ENCODE results near the gene BPIFB2.

The BPIFB2 gene

GRCh38 chr20:33022694-33023438 lies 15.4 kb downstream of the BPIFB2 start:
- DNase-seq (ENCODE audit: low read depth), result no peak

- DNase-seq (ENCODE audit: low read depth), result no peak
These were observed 16.1 kb downstream of the BPIFB2 start for GRCh38 chr20:33023439-33024242.

- DNase-seq (ENCODE audit: low read depth), result no peak
These were observed 16.7 kb downstream of the BPIFB2 start for GRCh38 chr20:33024243-33024560.

GRCh38 chr20:33024609-33025317 lies 17.3 kb downstream of the BPIFB2 start:
- DNase-seq (ENCODE audit: low read depth), result no peak

GRCh38 chr20:33025318-33025876 lies 17.9 kb downstream of the BPIFB2 start:
- DNase-seq (ENCODE audit: low read depth), result no peak

- no peak for DNase-seq (ENCODE audit: low read depth)
These were observed 18.7 kb downstream of the BPIFB2 start for GRCh38 chr20:33026072-33026778.

GRCh38 chr20:33026779-33027759 lies 19.6 kb downstream of the BPIFB2 start:
- no peak for DNase-seq (ENCODE audit: low read depth)

GRCh38 chr20:33027769-33028751 lies 20.6 kb downstream of the BPIFB2 start:
- no peak for DNase-seq (ENCODE audit: low read depth)

GRCh38 chr20:33028875-33029274 lies 21.4 kb downstream of the BPIFB2 start:
- DNase-seq (ENCODE audit: low read depth), result no peak

GRCh38 chr20:33030076-33030475 lies 22.6 kb downstream of the BPIFB2 start:
- DNase-seq (ENCODE audit: low read depth), result no peak

- DNase-seq (ENCODE audit: low read depth), result no peak
These were observed 23.1 kb downstream of the BPIFB2 start for GRCh38 chr20:33030569-33030968.

- DNase-seq (ENCODE audit: low read depth), result no peak
These were observed 24.0 kb downstream of the BPIFB2 start, which contains the start of gene BPIFB6 for GRCh38 chr20:33031531-33031930. TSS of gene BPIFB6 (plus strand) at chr20:33031648. CDS start at chr20:33031648, 0 bp downstream.

GRCh38 chr20:33032555-33032954 lies 25.1 kb downstream of the BPIFB2 start:
- DNase-seq (ENCODE audit: low read depth), result no peak

- no peak for DNase-seq (ENCODE audit: low read depth)
These were observed 25.9 kb downstream of the BPIFB2 start for GRCh38 chr20:33033381-33033780.

- no peak for DNase-seq (ENCODE audit: low read depth)
These were observed 26.6 kb downstream of the BPIFB2 start for GRCh38 chr20:33034115-33034514.

GRCh38 chr20:33034901-33035492 lies 27.5 kb downstream of the BPIFB2 start:
- DNase-seq (ENCODE audit: low read depth), result no peak

- DNase-seq (ENCODE audit: low read depth), result no peak
These were observed 30.0 kb downstream of the BPIFB2 start for GRCh38 chr20:33037456-33037855.

- no peak for DNase-seq (ENCODE audit: low read depth)
These were observed 30.7 kb downstream of the BPIFB2 start for GRCh38 chr20:33038243-33038642.

GRCh38 chr20:33042430-33042829 lies 34.9 kb downstream of the BPIFB2 start:
- DNase-seq (ENCODE audit: low read depth), result no peak

All from GM04504 (cell line).